Cardiac ventricle fibroblast (primary cell): ENCODE measurements around the gene SPATA16. TPM values are rescaled to one million over a fixed set of nuclear protein-coding genes. Genes with fewer than 3 reads are reported as not detected.

Experiments
- total RNA-seq: library from RNA; depleted of rRNA; stranded (reverse); fragments of >200 nt; gene quantifications from 2 replicates; pipeline ENCODE4 v1.2.3, GENCODE V29; 2015

The SPATA16 gene, protein sequence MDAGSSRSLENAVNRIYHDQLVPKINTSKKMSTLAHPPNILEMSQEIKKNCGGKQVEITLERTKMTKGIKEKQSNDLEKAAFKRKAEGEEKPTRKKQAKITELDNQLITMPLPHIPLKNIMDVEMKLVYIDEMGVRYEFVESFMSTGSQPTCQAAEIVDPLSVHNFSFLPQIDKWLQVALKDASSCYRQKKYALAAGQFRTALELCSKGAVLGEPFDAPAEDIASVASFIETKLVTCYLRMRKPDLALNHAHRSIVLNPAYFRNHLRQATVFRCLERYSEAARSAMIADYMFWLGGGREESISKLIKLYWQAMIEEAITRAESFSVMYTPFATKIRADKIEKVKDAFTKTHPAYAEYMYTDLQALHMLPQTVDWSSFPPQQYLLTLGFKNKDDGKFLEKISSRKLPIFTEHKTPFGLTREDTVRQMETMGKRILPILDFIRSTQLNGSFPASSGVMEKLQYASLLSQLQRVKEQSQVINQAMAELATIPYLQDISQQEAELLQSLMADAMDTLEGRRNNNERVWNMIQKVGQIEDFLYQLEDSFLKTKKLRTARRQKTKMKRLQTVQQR
- total RNA-seq = not detected in 2 replicates

DNA sequence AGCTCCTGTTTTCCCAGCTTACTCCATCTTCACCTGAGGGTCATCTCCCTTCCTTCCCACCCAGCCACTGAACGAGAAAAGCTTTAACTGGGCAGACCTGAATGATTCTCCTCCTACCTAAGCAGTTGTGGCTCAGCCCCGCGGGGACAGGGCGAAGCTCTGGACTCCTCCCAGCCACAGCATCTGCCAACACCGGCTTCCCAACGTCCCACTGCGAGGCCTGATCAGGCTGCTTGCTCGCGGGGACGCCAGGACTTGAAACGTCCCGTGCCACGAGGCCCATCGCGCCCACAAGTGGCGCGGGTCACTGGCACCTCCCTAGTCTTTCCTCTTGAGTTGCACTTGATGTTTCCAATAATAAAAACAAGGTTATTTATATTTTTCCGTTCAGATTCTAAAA is at the start of gene SPATA16:
SPATA16 (minus strand) TSS at position 250 of the 400 bp plus-strand sequence. CDS start 23,504 bp downstream, outside the sequence.

